ENCODE results near the gene SMIM36.

DNA sequence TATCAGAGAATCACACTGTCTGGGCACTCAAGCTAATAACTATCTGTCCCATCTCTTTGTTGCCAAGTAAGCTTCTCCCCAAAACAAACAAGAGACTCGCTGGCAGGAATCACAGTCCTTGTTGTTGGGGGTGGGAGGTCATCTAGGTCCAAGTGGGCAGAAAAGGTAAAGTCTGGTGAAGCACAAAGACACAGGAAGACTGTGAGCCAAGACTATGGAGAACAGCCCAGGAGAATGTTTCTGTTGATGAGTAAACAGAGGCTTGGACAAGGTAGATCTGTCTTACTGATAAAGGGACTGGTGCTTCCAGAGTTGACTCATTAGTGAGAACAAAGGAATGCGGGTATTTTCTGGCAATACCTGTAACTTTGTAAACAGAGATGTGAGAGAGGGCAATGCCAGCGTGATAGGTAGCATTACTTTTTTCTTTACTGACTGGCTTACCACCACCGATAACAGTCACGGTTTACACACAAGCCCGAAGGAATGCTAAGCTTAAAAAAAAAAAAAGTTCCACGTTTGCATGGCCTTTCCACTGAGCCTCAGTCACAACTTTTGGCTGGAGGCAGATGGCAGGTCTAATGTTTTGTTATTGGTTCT is 78.1 kb downstream of the SMIM36 start:
- TF ChIP-seq STAT3 (IDR thresholded peaks at IDR 0.05; ENCODE audit: low read depth, low read length) = no peak
- TF ChIP-seq, protein P1, sequence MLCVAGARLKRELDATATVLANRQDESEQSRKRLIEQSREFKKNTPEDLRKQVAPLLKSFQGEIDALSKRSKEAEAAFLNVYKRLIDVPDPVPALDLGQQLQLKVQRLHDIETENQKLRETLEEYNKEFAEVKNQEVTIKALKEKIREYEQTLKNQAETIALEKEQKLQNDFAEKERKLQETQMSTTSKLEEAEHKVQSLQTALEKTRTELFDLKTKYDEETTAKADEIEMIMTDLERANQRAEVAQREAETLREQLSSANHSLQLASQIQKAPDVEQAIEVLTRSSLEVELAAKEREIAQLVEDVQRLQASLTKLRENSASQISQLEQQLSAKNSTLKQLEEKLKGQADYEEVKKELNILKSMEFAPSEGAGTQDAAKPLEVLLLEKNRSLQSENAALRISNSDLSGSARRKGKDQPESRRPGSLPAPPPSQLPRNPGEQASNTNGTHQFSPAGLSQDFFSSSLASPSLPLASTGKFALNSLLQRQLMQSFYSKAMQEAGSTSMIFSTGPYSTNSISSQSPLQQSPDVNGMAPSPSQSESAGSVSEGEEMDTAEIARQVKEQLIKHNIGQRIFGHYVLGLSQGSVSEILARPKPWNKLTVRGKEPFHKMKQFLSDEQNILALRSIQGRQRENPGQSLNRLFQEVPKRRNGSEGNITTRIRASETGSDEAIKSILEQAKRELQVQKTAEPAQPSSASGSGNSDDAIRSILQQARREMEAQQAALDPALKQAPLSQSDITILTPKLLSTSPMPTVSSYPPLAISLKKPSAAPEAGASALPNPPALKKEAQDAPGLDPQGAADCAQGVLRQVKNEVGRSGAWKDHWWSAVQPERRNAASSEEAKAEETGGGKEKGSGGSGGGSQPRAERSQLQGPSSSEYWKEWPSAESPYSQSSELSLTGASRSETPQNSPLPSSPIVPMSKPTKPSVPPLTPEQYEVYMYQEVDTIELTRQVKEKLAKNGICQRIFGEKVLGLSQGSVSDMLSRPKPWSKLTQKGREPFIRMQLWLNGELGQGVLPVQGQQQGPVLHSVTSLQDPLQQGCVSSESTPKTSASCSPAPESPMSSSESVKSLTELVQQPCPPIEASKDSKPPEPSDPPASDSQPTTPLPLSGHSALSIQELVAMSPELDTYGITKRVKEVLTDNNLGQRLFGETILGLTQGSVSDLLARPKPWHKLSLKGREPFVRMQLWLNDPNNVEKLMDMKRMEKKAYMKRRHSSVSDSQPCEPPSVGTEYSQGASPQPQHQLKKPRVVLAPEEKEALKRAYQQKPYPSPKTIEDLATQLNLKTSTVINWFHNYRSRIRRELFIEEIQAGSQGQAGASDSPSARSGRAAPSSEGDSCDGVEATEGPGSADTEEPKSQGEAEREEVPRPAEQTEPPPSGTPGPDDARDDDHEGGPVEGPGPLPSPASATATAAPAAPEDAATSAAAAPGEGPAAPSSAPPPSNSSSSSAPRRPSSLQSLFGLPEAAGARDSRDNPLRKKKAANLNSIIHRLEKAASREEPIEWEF (IDR thresholded peaks at IDR 0.05; ENCODE audit: insufficient replicate concordance, low read depth, low read length) = no peak
- no peak for TF ChIP-seq CEBPB (IDR thresholded peaks at IDR 0.05; ENCODE audit: borderline replicate concordance in 1 of 2, low read depth in 2 of 2, low read length in 2 of 2)
- TF ChIP-seq, protein P2, sequence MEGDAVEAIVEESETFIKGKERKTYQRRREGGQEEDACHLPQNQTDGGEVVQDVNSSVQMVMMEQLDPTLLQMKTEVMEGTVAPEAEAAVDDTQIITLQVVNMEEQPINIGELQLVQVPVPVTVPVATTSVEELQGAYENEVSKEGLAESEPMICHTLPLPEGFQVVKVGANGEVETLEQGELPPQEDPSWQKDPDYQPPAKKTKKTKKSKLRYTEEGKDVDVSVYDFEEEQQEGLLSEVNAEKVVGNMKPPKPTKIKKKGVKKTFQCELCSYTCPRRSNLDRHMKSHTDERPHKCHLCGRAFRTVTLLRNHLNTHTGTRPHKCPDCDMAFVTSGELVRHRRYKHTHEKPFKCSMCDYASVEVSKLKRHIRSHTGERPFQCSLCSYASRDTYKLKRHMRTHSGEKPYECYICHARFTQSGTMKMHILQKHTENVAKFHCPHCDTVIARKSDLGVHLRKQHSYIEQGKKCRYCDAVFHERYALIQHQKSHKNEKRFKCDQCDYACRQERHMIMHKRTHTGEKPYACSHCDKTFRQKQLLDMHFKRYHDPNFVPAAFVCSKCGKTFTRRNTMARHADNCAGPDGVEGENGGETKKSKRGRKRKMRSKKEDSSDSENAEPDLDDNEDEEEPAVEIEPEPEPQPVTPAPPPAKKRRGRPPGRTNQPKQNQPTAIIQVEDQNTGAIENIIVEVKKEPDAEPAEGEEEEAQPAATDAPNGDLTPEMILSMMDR (IDR thresholded peaks at IDR 0.05 in 2 of 3, conservative IDR thresholded peaks at IDR 0.05 in 1 of 3; ENCODE audit: control insufficient read depth in 2 of 3, extremely low read depth in 1 of 3, insufficient read depth in 1 of 3, low read depth in 3 of 3, low read length in 3 of 3) = no peak
- TF ChIP-seq, protein P3, sequence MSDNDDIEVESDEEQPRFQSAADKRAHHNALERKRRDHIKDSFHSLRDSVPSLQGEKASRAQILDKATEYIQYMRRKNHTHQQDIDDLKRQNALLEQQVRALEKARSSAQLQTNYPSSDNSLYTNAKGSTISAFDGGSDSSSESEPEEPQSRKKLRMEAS (IDR thresholded peaks at IDR 0.05; ENCODE audit: low read depth, low read length) = no peak
- TF ChIP-seq, protein P4, sequence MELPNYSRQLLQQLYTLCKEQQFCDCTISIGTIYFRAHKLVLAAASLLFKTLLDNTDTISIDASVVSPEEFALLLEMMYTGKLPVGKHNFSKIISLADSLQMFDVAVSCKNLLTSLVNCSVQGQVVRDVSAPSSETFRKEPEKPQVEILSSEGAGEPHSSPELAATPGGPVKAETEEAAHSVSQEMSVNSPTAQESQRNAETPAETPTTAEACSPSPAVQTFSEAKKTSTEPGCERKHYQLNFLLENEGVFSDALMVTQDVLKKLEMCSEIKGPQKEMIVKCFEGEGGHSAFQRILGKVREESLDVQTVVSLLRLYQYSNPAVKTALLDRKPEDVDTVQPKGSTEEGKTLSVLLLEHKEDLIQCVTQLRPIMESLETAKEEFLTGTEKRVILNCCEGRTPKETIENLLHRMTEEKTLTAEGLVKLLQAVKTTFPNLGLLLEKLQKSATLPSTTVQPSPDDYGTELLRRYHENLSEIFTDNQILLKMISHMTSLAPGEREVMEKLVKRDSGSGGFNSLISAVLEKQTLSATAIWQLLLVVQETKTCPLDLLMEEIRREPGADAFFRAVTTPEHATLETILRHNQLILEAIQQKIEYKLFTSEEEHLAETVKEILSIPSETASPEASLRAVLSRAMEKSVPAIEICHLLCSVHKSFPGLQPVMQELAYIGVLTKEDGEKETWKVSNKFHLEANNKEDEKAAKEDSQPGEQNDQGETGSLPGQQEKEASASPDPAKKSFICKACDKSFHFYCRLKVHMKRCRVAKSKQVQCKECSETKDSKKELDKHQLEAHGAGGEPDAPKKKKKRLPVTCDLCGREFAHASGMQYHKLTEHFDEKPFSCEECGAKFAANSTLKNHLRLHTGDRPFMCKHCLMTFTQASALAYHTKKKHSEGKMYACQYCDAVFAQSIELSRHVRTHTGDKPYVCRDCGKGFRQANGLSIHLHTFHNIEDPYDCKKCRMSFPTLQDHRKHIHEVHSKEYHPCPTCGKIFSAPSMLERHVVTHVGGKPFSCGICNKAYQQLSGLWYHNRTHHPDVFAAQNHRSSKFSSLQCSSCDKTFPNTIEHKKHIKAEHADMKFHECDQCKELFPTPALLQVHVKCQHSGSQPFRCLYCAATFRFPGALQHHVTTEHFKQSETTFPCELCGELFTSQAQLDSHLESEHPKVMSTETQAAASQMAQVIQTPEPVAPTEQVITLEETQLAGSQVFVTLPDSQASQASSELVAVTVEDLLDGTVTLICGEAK (IDR thresholded peaks at IDR 0.05; ENCODE audit: borderline replicate concordance) = no peak
- TF ChIP-seq, protein P5, sequence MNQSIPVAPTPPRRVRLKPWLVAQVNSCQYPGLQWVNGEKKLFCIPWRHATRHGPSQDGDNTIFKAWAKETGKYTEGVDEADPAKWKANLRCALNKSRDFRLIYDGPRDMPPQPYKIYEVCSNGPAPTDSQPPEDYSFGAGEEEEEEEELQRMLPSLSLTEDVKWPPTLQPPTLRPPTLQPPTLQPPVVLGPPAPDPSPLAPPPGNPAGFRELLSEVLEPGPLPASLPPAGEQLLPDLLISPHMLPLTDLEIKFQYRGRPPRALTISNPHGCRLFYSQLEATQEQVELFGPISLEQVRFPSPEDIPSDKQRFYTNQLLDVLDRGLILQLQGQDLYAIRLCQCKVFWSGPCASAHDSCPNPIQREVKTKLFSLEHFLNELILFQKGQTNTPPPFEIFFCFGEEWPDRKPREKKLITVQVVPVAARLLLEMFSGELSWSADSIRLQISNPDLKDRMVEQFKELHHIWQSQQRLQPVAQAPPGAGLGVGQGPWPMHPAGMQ (IDR thresholded peaks at IDR 0.05; ENCODE audit: borderline replicate concordance) = no peak
- TF ChIP-seq SIN3A (IDR thresholded peaks at IDR 0.05; ENCODE audit: low read depth, low read length) = no peak
- TF ChIP-seq SIX5 (IDR thresholded peaks at IDR 0.05; ENCODE audit: low read depth, low read length, severe bottlenecking) = no peak
- TF ChIP-seq, protein P6, sequence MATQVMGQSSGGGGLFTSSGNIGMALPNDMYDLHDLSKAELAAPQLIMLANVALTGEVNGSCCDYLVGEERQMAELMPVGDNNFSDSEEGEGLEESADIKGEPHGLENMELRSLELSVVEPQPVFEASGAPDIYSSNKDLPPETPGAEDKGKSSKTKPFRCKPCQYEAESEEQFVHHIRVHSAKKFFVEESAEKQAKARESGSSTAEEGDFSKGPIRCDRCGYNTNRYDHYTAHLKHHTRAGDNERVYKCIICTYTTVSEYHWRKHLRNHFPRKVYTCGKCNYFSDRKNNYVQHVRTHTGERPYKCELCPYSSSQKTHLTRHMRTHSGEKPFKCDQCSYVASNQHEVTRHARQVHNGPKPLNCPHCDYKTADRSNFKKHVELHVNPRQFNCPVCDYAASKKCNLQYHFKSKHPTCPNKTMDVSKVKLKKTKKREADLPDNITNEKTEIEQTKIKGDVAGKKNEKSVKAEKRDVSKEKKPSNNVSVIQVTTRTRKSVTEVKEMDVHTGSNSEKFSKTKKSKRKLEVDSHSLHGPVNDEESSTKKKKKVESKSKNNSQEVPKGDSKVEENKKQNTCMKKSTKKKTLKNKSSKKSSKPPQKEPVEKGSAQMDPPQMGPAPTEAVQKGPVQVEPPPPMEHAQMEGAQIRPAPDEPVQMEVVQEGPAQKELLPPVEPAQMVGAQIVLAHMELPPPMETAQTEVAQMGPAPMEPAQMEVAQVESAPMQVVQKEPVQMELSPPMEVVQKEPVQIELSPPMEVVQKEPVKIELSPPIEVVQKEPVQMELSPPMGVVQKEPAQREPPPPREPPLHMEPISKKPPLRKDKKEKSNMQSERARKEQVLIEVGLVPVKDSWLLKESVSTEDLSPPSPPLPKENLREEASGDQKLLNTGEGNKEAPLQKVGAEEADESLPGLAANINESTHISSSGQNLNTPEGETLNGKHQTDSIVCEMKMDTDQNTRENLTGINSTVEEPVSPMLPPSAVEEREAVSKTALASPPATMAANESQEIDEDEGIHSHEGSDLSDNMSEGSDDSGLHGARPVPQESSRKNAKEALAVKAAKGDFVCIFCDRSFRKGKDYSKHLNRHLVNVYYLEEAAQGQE (IDR thresholded peaks at IDR 0.05; ENCODE audit: low read depth, low read length) = no peak
- TF ChIP-seq TAF1 (IDR thresholded peaks at IDR 0.05; ENCODE audit: borderline replicate concordance, low read depth, low read length) = no peak
- TF ChIP-seq ZNF207 (IDR thresholded peaks at IDR 0.05; ENCODE audit: borderline replicate concordance) = no peak
- TF ChIP-seq SP1 (IDR thresholded peaks at IDR 0.05; ENCODE audit: low read depth, low read length) = no peak
